SK-N-SH treated with all-trans-retinoic acid at 6 μM for 48 hours (cell line): ENCODE measurements around the gene CNIH1.

Experiments used
- ARNTL ChIP-seq: fragments of 450-650 bp; formaldehyde crosslinking; IDR thresholded peaks from 2 replicates; pipeline ENCODE4 v1.5.0; 2020; ENCODE audit warnings: low read depth, mild to moderate bottlenecking, moderate library complexity, borderline replicate concordance
- BACH2 ChIP-seq: fragments of 250-450 bp; sonication (Bioruptor Pico); IDR thresholded peaks from 2 replicates; pipeline ENCODE4 v1.9.0; 2021; ENCODE audit warnings: mild to moderate bottlenecking, borderline replicate concordance
- CREB5 ChIP-seq: fragments of 250-450 bp; sonication (Bioruptor Pico); IDR thresholded peaks from 2 replicates; pipeline ENCODE4 v1.5.1; 2020; ENCODE audit warnings: low read depth, mild to moderate bottlenecking, moderate library complexity
- CSRNP3 ChIP-seq: fragments of 250-450 bp; sonication (Bioruptor Pico); IDR thresholded peaks from 2 replicates; pipeline ENCODE4 v1.5.1; 2021; ENCODE audit warnings: mild to moderate bottlenecking, moderate library complexity
- OSR1 ChIP-seq: fragments of 250-450 bp; sonication (Bioruptor Pico); IDR thresholded peaks from 2 replicates; pipeline ENCODE4 v1.8.0; 2022; ENCODE audit warnings: moderate library complexity, mild to moderate bottlenecking, inconsistent platforms
- RARB ChIP-seq: fragments of 250-450 bp; sonication (Bioruptor Pico); IDR thresholded peaks from 2 replicates; pipeline ENCODE4 v1.8.0; 2021; ENCODE audit warnings: mild to moderate bottlenecking, moderate library complexity
- ZNF70 ChIP-seq: fragments of 450-650 bp; formaldehyde crosslinking; IDR thresholded peaks from 2 replicates; pipeline ENCODE4 v1.5.0; 2020; ENCODE audit warnings: mild to moderate bottlenecking, moderate library complexity

- no peak for TF ChIP-seq CREB5 (CRISPR knock-in tag)
- TF ChIP-seq OSR1 = no peak
- no peak for TF ChIP-seq RARB (CRISPR knock-in tag)
- TF ChIP-seq CSRNP3 (CRISPR knock-in tag) = no peak
- TF ChIP-seq BACH2 (CRISPR knock-in tag) = no peak
- TF ChIP-seq ZNF70 (CRISPR knock-in tag) = no peak
- TF ChIP-seq ARNTL (CRISPR knock-in tag) = no peak
Observed at GRCh38 chr14:54427871-54428270, 13.3 kb downstream of the CNIH1 start.
